Endodermal cell (in vitro differentiated cells): ENCODE measurements around the gene KRT20. TPM values are rescaled to one million over a fixed set of nuclear protein-coding genes. Genes with fewer than 3 reads are reported as not detected.

ENCODE experiments used
- DNase-seq: peaks from one replicate; pipeline ENCODE4 v3.0.0-alpha.2; 2017
- H3K27ac ChIP-seq: 2 replicates; pipeline ENCODE4 v1.5.1; 2013; ENCODE audit warnings: mild to moderate bottlenecking, low read depth, low read length, moderate library complexity
- H3K27me3 ChIP-seq: 2 replicates; pipeline ENCODE4 v1.6.1; 2013; ENCODE audit warnings: mild to moderate bottlenecking, low read length, moderate library complexity; ENCODE audit not compliant: insufficient read depth, control insufficient read depth, poor library complexity, severe bottlenecking
- H3K36me3 ChIP-seq: 2 replicates; pipeline ENCODE4 v1.7.0; 2013; ENCODE audit warnings: mild to moderate bottlenecking, low read length, moderate library complexity; ENCODE audit not compliant: control insufficient read depth, insufficient read depth
- H3K4me1 ChIP-seq: one replicate; pipeline ENCODE4 v1.7.0; 2013; ENCODE audit warnings: low read length; ENCODE audit not compliant: control insufficient read depth, insufficient read depth
- H3K4me3 ChIP-seq: 2 replicates; pipeline ENCODE4 v1.5.1; 2013; ENCODE audit warnings: mild to moderate bottlenecking, low read length, moderate library complexity
- H3K9ac ChIP-seq: 2 replicates; pipeline ENCODE4 v1.6.1; 2013; ENCODE audit warnings: mild to moderate bottlenecking, low read length, moderate library complexity; ENCODE audit not compliant: poor library complexity, severe bottlenecking; ENCODE audit errors: extremely low read depth
- H3K9me3 ChIP-seq: 2 replicates; pipeline ENCODE4 v1.6.1; 2013; ENCODE audit warnings: mild to moderate bottlenecking, low read length, moderate library complexity; ENCODE audit not compliant: control insufficient read depth
- H3K27ac Mint-ChIP-seq: 2 replicates; pipeline ENCODE4 v1.8.0; 2020; ENCODE audit warnings: mixed read lengths
- H3K27me3 Mint-ChIP-seq: 2 replicates; pipeline ENCODE4 v1.8.0; 2021; ENCODE audit warnings: mild to moderate bottlenecking, mixed read lengths; ENCODE audit not compliant: insufficient read depth
- H3K36me3 Mint-ChIP-seq: 2 replicates; pipeline ENCODE4 v1.8.0; 2020; ENCODE audit warnings: low read depth, mixed read lengths
- H3K4me1 Mint-ChIP-seq: 2 replicates; pipeline ENCODE4 v1.8.0; 2020; ENCODE audit warnings: mixed read lengths
- H3K4me3 Mint-ChIP-seq: 2 replicates; pipeline ENCODE4 v1.8.0; 2020; ENCODE audit warnings: mild to moderate bottlenecking, moderate library complexity, mixed read lengths
- H3K9me3 Mint-ChIP-seq: 2 replicates; pipeline ENCODE4 v1.8.0; 2020; ENCODE audit warnings: mild to moderate bottlenecking, mixed read lengths
- CTCF ChIP-seq: fragments of 200-600 bp; sonication (generic); conservative IDR thresholded peaks from 2 replicates; pipeline ENCODE4 v1.5.0; 2021; ENCODE audit warnings: antibody characterized with exemption, mild to moderate bottlenecking
- WGBS, 2 experiments: methylation state at CpG; one replicate each; pipeline versions ENCODE4 v1.1.5 to v1.1.7; 2013; ENCODE audit warnings: missing lambda C conversion rate in 2 of 2, mixed read lengths in 1 of 2; ENCODE audit not compliant: insufficient coverage in 1 of 2, insufficient read length in 1 of 2; 5-methylcytosine and 5-hydroxymethylcytosine counted together
- total RNA-seq, 2 donors: library from RNA; stranded (reverse); fragmentation: NEBNext Ultra II Directional in 1 of 2; extraction: Animal tissue kit (Norgen Biotek cat#: 25700) in 1 of 2; gene quantifications; 2 replicates in 1 of 2; 3 replicates in 1 of 2; pipeline ENCODE4 v1.2.1, GENCODE V29; 2021

The KRT20 gene
- total RNA-seq, 2 donors from 2014 or later, result not detected

GRCh38 chr17:40901981-40902474 is 17.0 kb upstream of the KRT20 start:
- Histone ChIP-seq H3K4me1 (no peaks in the 10 kb centered on the region), H3K4me3 (no peak overlapping the region), H3K36me3 (no peaks in the 10 kb centered on the region), H3K27me3 (no peaks in the 10 kb centered on the region), H3K9me3 (no peaks in the 10 kb centered on the region), H3K9ac (peak overlapping the region; percentile 19), H3K27ac (no peak overlapping the region)
- peak; percentile 64 for DNase-seq
- TF ChIP-seq CTCF, result no peak
- no CpG with 5 or more reads among the region's 1 CpG for WGBS, 2 experiments
- Mint-ChIP-seq H3K4me1 (peaks cover 37% of the 10 kb centered on the region), H3K9me3 (no peaks in the 10 kb centered on the region), H3K27me3 (peaks cover 25% of the 10 kb centered on the region), H3K4me3 (peak overlapping the region; percentile 7), H3K27ac (peak overlapping the region; percentile 1), H3K36me3 (no peaks in the 10 kb centered on the region)

GRCh38 chr17:40900809-40901356 is 15.8 kb upstream of the KRT20 start:
- peaks cover 37% of the 10 kb centered on the region for H3K4me1 Mint-ChIP-seq
- peaks cover 16% of the 10 kb centered on the region for H3K27me3 Mint-ChIP-seq
- Histone ChIP-seq H3K27me3 (no peaks in the 10 kb centered on the region), H3K36me3 (no peaks in the 10 kb centered on the region), H3K4me1 (no peaks in the 10 kb centered on the region), H3K9ac (no peak overlapping the region), H3K9me3 (no peaks in the 10 kb centered on the region), H3K27ac (no peak overlapping the region), H3K4me3 (no peak overlapping the region)
- no peak overlapping the region for H3K27ac Mint-ChIP-seq
- DNase-seq, result no peak
- H3K36me3 Mint-ChIP-seq, result no peaks in the 10 kb centered on the region
- H3K4me3 Mint-ChIP-seq, result no peak overlapping the region
- no peaks in the 10 kb centered on the region for H3K9me3 Mint-ChIP-seq
- 86 to 94% methylated on average over 2 to 5 of the region's 5 CpGs for WGBS, 2 experiments
- TF ChIP-seq CTCF, result no peak

GRCh38 chr17:40896916-40897455 is 11.9 kb upstream of the KRT20 start:
- no peak for DNase-seq
- Histone ChIP-seq H3K4me1 (no peaks in the 10 kb centered on the region), H3K4me3 (no peak overlapping the region), H3K36me3 (no peaks in the 10 kb centered on the region), H3K9ac (no peak overlapping the region), H3K9me3 (no peaks in the 10 kb centered on the region), H3K27ac (no peak overlapping the region), H3K27me3 (no peaks in the 10 kb centered on the region)
- Mint-ChIP-seq H3K36me3 (no peaks in the 10 kb centered on the region), H3K27ac (no peak overlapping the region), H3K4me3 (no peak overlapping the region), H3K27me3 (peaks cover 9% of the 10 kb centered on the region), H3K9me3 (no peaks in the 10 kb centered on the region), H3K4me1 (peaks cover 11% of the 10 kb centered on the region)
- WGBS, 2 experiments, result 93 to 100% methylated on average over 2 to 4 of the region's 4 CpGs
- TF ChIP-seq CTCF, result no peak
